Esophagus (tissue), 2 donors: ENCODE data around the gene BAZ1A. TPM values are rescaled to one million over a fixed set of nuclear protein-coding genes. Genes with fewer than 3 reads are reported as not detected.

Experiments
- H3K27ac ChIP-seq, 2 donors: one replicate each; pipeline ENCODE4 v1.5.1; 2013; ENCODE audit warnings: low read depth in 2 of 2, mild to moderate bottlenecking in 2 of 2, inconsistent platforms in 1 of 2, low read length in 1 of 2, moderate library complexity in 1 of 2
- H3K27me3 ChIP-seq, 2 donors: one replicate each; pipeline ENCODE4 v1.6.1; 2013; ENCODE audit warnings: low read length in 2 of 2, control low read depth in 1 of 2, mild to moderate bottlenecking in 1 of 2; ENCODE audit not compliant: insufficient read depth in 2 of 2, control insufficient read depth in 1 of 2
- H3K36me3 ChIP-seq, 2 donors: one replicate each; pipeline ENCODE4 v1.6.1; 2013; ENCODE audit warnings: low read length in 1 of 2; ENCODE audit not compliant: control insufficient read depth in 2 of 2, insufficient read depth in 2 of 2
- H3K4me1 ChIP-seq, 2 donors: one replicate each; pipeline ENCODE4 v1.6.1; 2013; ENCODE audit warnings: low read length in 1 of 2; ENCODE audit not compliant: control insufficient read depth in 2 of 2, insufficient read depth in 2 of 2
- H3K4me3 ChIP-seq, 2 donors: one replicate each; pipeline ENCODE4 v1.5.1; 2013; ENCODE audit warnings: low read length in 2 of 2, mild to moderate bottlenecking in 2 of 2, low read depth in 1 of 2, moderate library complexity in 1 of 2
- H3K9me3 ChIP-seq, 2 donors: one replicate each; pipeline ENCODE4 v1.6.1; 2013; ENCODE audit warnings: mild to moderate bottlenecking in 2 of 2, low read depth in 1 of 2, low read length in 1 of 2, moderate library complexity in 1 of 2; ENCODE audit not compliant: control insufficient read depth in 2 of 2, insufficient read depth in 1 of 2
- WGBS, 2 donors: extraction: QIAGEN DNeasy Blood & Tissue Kit; methylation state at CpG; one replicate each; pipeline ENCODE4 v1.1.7; 2013; 5-methylcytosine and 5-hydroxymethylcytosine counted together
- polyA plus RNA-seq, 2 donors: library from polyadenylated mRNA; stranded (reverse); fragments of 200-250 nt; gene quantifications; one replicate each; pipeline ENCODE4 v1.2.3, GENCODE V29; 2013
- donor health status: healthy with polysubstance abuse.
- donor health status: Bipolar disorder and iron deficiency.

The BAZ1A gene
- polyA plus RNA-seq, 2 donors, result 18.5 to 18.9 TPM

GRCh38 chr14:34707722-34708121 is 167.4 kb downstream of the BAZ1A start:
- no peaks in the 10 kb centered on the region for H3K36me3 ChIP-seq
- H3K4me1 ChIP-seq, result no peaks in the 10 kb centered on the region
- WGBS, 2 donors, result 67 to 70% methylated on average over 3 of the region's 3 CpGs
- H3K27me3 ChIP-seq, result no peaks in the 10 kb centered on the region
- no peak overlapping the region for H3K4me3 ChIP-seq
- H3K9me3 ChIP-seq, result no peaks in the 10 kb centered on the region
- H3K27ac ChIP-seq, result no peak overlapping the region

Other genes starting within 250 kb of the BAZ1A start
- gene SNX6, start 245.2 kb downstream of the BAZ1A start, polyA plus RNA-seq, result 10 to 100 TPM; 19.1 to 34.1 TPM
- gene CFL2, start 160.8 kb downstream of the BAZ1A start, polyA plus RNA-seq, result 10 to 100 TPM in 1 of 2 donors, 1 to 10 TPM in 1; 7.9 to 14.4 TPM
- 10 to 100 TPM; 17.1 to 29.7 TPM for gene SRP54, start 107.6 kb upstream of the BAZ1A start, polyA plus RNA-seq
- 10 to 100 TPM; 42.6 to 43.0 TPM for gene FAM177A1, start 170.9 kb upstream of the BAZ1A start, polyA plus RNA-seq
- 10 to 100 TPM; 10.3 to 13.1 TPM for gene PPP2R3C, start 246.6 kb upstream of the BAZ1A start, polyA plus RNA-seq
- gene PRORP, start 247.2 kb upstream of the BAZ1A start, polyA plus RNA-seq, result 10 to 100 TPM in 1 of 2 donors, 1 to 10 TPM in 1; 8.9 to 18.2 TPM